PC-9 (cell line): ENCODE results near the gene SAMD11. TPM values are rescaled to one million over a fixed set of nuclear protein-coding genes. Genes with fewer than 3 reads are reported as not detected.

ENCODE experiments used
- BruUV-seq: library from RNA; stranded (reverse); fragments of 400-500 nt; replicated peaks from 2 replicates; lab custom pipeline; 2021; lab: Mats Ljungman, UMichigan
- CTCF ChIA-PET: fragments of 300-600 bp; sonication (Branson Sonifier 250); formaldehyde crosslinking; loops from one replicate; lab custom pipeline; 2022; ENCODE audit warnings: antibody characterized with exemption; lab: Charles Lee
- POLR2A ChIA-PET: fragments of 300-600 bp; sonication (Branson Sonifier 250); formaldehyde crosslinking; loops from one replicate; lab custom pipeline; 2022; ENCODE audit warnings: antibody characterized with exemption; ENCODE audit not compliant: unreplicated experiment; lab: Charles Lee
- DNase-seq, 2 experiments: peaks; one replicate each; pipeline versions ENCODE4 v3.0.0 to v3.0.0-alpha.2; 2015 to 2022; ENCODE audit warnings: mixed read lengths in 1 of 2
- H2AFZ ChIP-seq: fragments of 200-600 bp; sonication (generic); 2 replicates; pipeline ENCODE4 v1.8.1; 2017; ENCODE audit warnings: antibody characterized with exemption
- H3F3A ChIP-seq: fragments of 200-600 bp; sonication (generic); 2 replicates; pipeline ENCODE4 v1.8.1; 2017; ENCODE audit warnings: antibody characterized with exemption, mild to moderate bottlenecking, low read depth; ENCODE audit not compliant: insufficient read depth
- H3K27ac ChIP-seq: fragments of 200-600 bp; sonication (generic); 2 replicates; pipeline ENCODE4 v1.6.1; 2016; ENCODE audit warnings: mixed run types
- H3K27me3 ChIP-seq: fragments of 200-600 bp; sonication (generic); 2 replicates; pipeline ENCODE4 v1.6.1; 2016; ENCODE audit warnings: low read depth, mixed run types; ENCODE audit not compliant: insufficient read depth
- H3K36me3 ChIP-seq: fragments of 200-600 bp; sonication (generic); 2 replicates; pipeline ENCODE4 v1.6.1; 2016; ENCODE audit warnings: low read depth, mixed run types
- H3K4me1 ChIP-seq: fragments of 200-600 bp; sonication (generic); replicated peaks from 2 replicates; pipeline ENCODE4 v1.6.1; 2016; ENCODE audit warnings: mixed run types; ENCODE audit not compliant: insufficient read depth
- H3K4me2 ChIP-seq: fragments of 200-600 bp; sonication (generic); 2 replicates; pipeline ENCODE4 v1.6.1; 2017; ENCODE audit warnings: mixed run types
- H3K4me3 ChIP-seq: fragments of 200-600 bp; sonication (generic); 2 replicates; pipeline ENCODE4 v1.6.1; 2016; ENCODE audit warnings: mixed run types
- H3K79me2 ChIP-seq: fragments of 200-600 bp; sonication (generic); 2 replicates; pipeline ENCODE4 v1.6.1; 2017; ENCODE audit warnings: low read depth, mixed run types
- H3K9me2 ChIP-seq: fragments of 200-600 bp; sonication (generic); 2 replicates; pipeline ENCODE4 v1.8.1; 2017; ENCODE audit warnings: mild to moderate bottlenecking; ENCODE audit not compliant: insufficient read depth
- H3K9me3 ChIP-seq: fragments of 200-600 bp; sonication (generic); 2 replicates; pipeline ENCODE4 v1.8.1; 2016; ENCODE audit warnings: low read depth; ENCODE audit not compliant: insufficient read depth
- H4K20me1 ChIP-seq: fragments of 200-600 bp; sonication (generic); 2 replicates; pipeline ENCODE4 v1.8.1; 2017; ENCODE audit not compliant: insufficient read depth
- EZH2 ChIP-seq: fragments of 200-600 bp; sonication (generic); IDR thresholded peaks from 2 replicates; pipeline ENCODE4 v1.8.0; 2017; ENCODE audit warnings: antibody characterized with exemption, low read depth
- intact Hi-C: fragments of 100-400 bp; cut with micrococcal nuclease; formaldehyde crosslinking; loops from one replicate; pipeline ENCODE4 v1.10.0; 2022; ENCODE audit not compliant: unreplicated experiment
- total RNA-seq: library from RNA; stranded (reverse); gene quantifications from 2 replicates; pipeline ENCODE4 v1.2.3, GENCODE V29; 2021
- TF ChIP-seq, protein P1 (sequence below): fragments of 200-600 bp; sonication (generic); conservative IDR thresholded peaks from 2 replicates; pipeline ENCODE4 v1.6.1; 2017; ENCODE audit warnings: mixed run types, antibody characterized with exemption, mild to moderate bottlenecking, moderate library complexity

The SAMD11 gene
- total RNA-seq, 1 experiment from 2014 or later = 0.59 TPM

DNA sequence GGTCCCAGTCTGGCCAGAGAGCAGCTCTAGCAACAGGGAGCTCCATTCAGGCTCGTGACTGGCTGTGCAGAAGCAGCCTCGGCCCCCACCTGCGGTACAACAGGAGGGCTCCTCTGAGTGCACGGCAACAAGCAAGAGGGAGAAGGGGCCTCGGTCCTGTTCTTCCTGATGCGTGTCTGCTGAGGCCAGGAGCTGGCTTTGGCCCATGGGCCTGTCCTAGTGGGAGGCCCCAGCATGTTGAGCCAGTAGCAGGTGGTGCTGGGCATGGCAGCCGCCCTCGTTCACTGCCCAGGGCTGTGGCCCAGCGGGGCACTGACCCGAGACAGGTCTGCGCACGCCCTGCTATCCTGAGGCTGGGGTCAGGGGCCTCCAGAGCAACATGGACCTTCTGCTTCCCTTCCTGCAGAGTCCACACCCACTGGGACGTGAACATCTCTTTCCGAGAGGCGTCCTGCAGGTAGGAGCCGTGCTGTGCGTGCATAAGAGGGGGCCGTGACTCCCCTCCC, 7.0 kb downstream of the SAMD11 start:
- H3K27me3 ChIP-seq = peaks cover 32% of the 10 kb centered on the region
- no peak overlapping the region for H2AFZ ChIP-seq
- no peak overlapping the region for H3K4me2 ChIP-seq
- no peaks in the 10 kb centered on the region for H3K9me2 ChIP-seq
- CTCF ChIA-PET = no interaction called here
- no peak for TF ChIP-seq EZH2
- TF ChIP-seq, protein P1, sequence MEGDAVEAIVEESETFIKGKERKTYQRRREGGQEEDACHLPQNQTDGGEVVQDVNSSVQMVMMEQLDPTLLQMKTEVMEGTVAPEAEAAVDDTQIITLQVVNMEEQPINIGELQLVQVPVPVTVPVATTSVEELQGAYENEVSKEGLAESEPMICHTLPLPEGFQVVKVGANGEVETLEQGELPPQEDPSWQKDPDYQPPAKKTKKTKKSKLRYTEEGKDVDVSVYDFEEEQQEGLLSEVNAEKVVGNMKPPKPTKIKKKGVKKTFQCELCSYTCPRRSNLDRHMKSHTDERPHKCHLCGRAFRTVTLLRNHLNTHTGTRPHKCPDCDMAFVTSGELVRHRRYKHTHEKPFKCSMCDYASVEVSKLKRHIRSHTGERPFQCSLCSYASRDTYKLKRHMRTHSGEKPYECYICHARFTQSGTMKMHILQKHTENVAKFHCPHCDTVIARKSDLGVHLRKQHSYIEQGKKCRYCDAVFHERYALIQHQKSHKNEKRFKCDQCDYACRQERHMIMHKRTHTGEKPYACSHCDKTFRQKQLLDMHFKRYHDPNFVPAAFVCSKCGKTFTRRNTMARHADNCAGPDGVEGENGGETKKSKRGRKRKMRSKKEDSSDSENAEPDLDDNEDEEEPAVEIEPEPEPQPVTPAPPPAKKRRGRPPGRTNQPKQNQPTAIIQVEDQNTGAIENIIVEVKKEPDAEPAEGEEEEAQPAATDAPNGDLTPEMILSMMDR = no peak
- H3K9me3 ChIP-seq = no peaks in the 10 kb centered on the region
- DNase-seq = no peak
- peaks cover 21% of the 10 kb centered on the region for H3K4me1 ChIP-seq
- intact Hi-C loops = no loop called here
- peaks cover 31% of the 10 kb centered on the region for H3F3A ChIP-seq
- POLR2A ChIA-PET = no interaction called here
- no peak overlapping the region for H3K4me3 ChIP-seq
- H3K79me2 ChIP-seq = no peaks in the 10 kb centered on the region
- no peaks in the 10 kb centered on the region; the same call in 1 of the 2 replicates for H4K20me1 ChIP-seq
- H3K27ac ChIP-seq = no peak overlapping the region
- no peaks in the 10 kb centered on the region for H3K36me3 ChIP-seq
- no TSS peak for BruUV-seq

GRCh38 chr1:931380-932172, 7.9 kb downstream of the SAMD11 start:
- Histone ChIP-seq H3K9me2 (no peaks in the 10 kb centered on the region), H3K9me3 (no peaks in the 10 kb centered on the region), H3K4me1 (peaks cover 22% of the 10 kb centered on the region), H3F3A (peaks cover 33% of the 10 kb centered on the region), H3K79me2 (no peaks in the 10 kb centered on the region), H3K36me3 (no peaks in the 10 kb centered on the region), H3K4me2 (no peak overlapping the region), H3K4me3 (no peak overlapping the region), H4K20me1 (no peaks in the 10 kb centered on the region; the same call in 1 of the 2 replicates), H2AFZ (no peak overlapping the region), H3K27ac (no peak overlapping the region), H3K27me3 (peaks cover 32% of the 10 kb centered on the region)
- ChIA-PET POLR2A (no interaction called here), CTCF (no interaction called here)
- no peak for DNase-seq
- TF ChIP-seq, protein P1 = no peak
- TF ChIP-seq EZH2 = no peak
- intact Hi-C loops = no loop called here
- BruUV-seq = no TSS peak

GRCh38 chr1:932173-932510, 8.4 kb downstream of the SAMD11 start:
- no peak overlapping the region for H3K4me3 ChIP-seq
- TF ChIP-seq, protein P1 = no peak
- TF ChIP-seq EZH2 = no peak
- peaks cover 33% of the 10 kb centered on the region for H3F3A ChIP-seq
- H3K79me2 ChIP-seq = no peaks in the 10 kb centered on the region
- H3K36me3 ChIP-seq = no peaks in the 10 kb centered on the region
- H3K4me2 ChIP-seq = no peak overlapping the region
- no peaks in the 10 kb centered on the region for H3K9me3 ChIP-seq
- POLR2A ChIA-PET = no interaction called here
- DNase-seq = no peak
- CTCF ChIA-PET = no interaction called here
- peaks cover 27% of the 10 kb centered on the region for H3K27me3 ChIP-seq
- H4K20me1 ChIP-seq = no peaks in the 10 kb centered on the region; the same call in 1 of the 2 replicates
- peaks cover 22% of the 10 kb centered on the region for H3K4me1 ChIP-seq
- intact Hi-C loops = no loop called here
- BruUV-seq = no TSS peak
- no peak overlapping the region for H2AFZ ChIP-seq
- H3K27ac ChIP-seq = no peak overlapping the region
- no peaks in the 10 kb centered on the region for H3K9me2 ChIP-seq
